AG04449 (cell line): ENCODE results near the gene CUL1.
"Not testable (repeated sequence)": the region's sequence is repeated elsewhere in the genome, so short reads cannot be mapped to it uniquely, and the experiment has no call there.

Experiments
- CTCF ChIA-PET: fragments of 350-600 bp; formaldehyde crosslinking; extraction: SDS; loops from one replicate; lab custom pipeline; 2021; ENCODE audit warnings: antibody characterized with exemption; lab: Yijun Ruan, JAX
- POLR2A ChIA-PET: fragments of 400-600, 350-600 bp; formaldehyde crosslinking; extraction: SDS; loops from one replicate; lab custom pipeline; 2020; ENCODE audit warnings: antibody characterized with exemption, inconsistent platforms; lab: Yijun Ruan, JAX
- DNase-seq: peaks from one replicate; pipeline ENCODE4 v3.0.0-alpha.2; 2010; ENCODE audit warnings: low read depth, low spot score
- H3K4me3 ChIP-seq: 2 replicates; pipeline ENCODE4 v1.5.1; 2011; ENCODE audit warnings: low read depth, mild to moderate bottlenecking, control low read depth, low read length
- TF ChIP-seq, protein P1 (sequence below): IDR thresholded peaks from one replicate; pipeline ENCODE4 v1.5.1; 2011; ENCODE audit warnings: mild to moderate bottlenecking, moderate library complexity, low read length, control low read depth, inconsistent platforms; ENCODE audit not compliant: insufficient read depth; ENCODE audit errors: missing control alignments

Gene CUL1

DNA sequence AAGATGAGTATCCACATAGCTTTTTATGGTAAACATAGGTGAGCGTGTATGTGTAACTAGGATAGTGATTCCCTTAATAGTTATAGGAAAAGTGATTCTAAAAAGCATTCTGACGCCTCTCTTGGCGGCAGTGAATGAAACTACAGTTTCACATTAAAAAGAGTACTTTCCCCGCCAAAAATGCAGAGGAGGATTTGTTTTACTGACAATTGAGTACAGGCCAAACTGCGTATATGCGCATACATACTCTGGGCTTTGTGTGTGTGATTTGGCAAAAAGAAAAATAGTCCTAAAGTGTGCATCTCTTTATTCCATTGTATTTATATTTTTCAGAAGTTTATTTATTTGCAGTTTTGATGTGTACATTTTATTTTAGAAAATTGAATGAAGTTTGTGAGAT, 10.3 kb downstream of the CUL1 start:
- CTCF ChIA-PET = interaction anchor here (1.0 kb wide), 1 partner anchor 135 kb away, joined by 4 read pairs; no protein-coding TSS in a partner anchor
- POLR2A ChIA-PET = no interaction called here
- no peak for DNase-seq

GRCh38 chr7:148710426-148710825, 11.7 kb downstream of the CUL1 start:
- POLR2A ChIA-PET = interaction anchor here (0.9 kb wide), 1 partner anchor 12 kb away, joined by 3 read pairs; the partner anchor contains the start of gene CUL1
- CTCF ChIA-PET = interaction anchor here (1.0 kb wide), 1 partner anchor 13 kb away, joined by 3 read pairs; no protein-coding TSS in a partner anchor
- not testable (repeated sequence) for H3K4me3 ChIP-seq, DNase-seq

More for the DNA sequence above, 10.3 kb downstream of the CUL1 start:
- TF ChIP-seq, protein P1, sequence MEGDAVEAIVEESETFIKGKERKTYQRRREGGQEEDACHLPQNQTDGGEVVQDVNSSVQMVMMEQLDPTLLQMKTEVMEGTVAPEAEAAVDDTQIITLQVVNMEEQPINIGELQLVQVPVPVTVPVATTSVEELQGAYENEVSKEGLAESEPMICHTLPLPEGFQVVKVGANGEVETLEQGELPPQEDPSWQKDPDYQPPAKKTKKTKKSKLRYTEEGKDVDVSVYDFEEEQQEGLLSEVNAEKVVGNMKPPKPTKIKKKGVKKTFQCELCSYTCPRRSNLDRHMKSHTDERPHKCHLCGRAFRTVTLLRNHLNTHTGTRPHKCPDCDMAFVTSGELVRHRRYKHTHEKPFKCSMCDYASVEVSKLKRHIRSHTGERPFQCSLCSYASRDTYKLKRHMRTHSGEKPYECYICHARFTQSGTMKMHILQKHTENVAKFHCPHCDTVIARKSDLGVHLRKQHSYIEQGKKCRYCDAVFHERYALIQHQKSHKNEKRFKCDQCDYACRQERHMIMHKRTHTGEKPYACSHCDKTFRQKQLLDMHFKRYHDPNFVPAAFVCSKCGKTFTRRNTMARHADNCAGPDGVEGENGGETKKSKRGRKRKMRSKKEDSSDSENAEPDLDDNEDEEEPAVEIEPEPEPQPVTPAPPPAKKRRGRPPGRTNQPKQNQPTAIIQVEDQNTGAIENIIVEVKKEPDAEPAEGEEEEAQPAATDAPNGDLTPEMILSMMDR = no peak
- H3K4me3 ChIP-seq = no peak overlapping the region

- ChIA-PET CTCF (interaction anchor here (0.8 to 1.7 kb wide), 5 partner anchors 11 to 137 kb away, joined by 3 to 4 read pairs (median 3); no protein-coding TSS in a partner anchor), POLR2A (interaction anchor here (1.6 kb wide), 1 partner anchor 13 kb away, joined by 6 read pairs; the partner anchor contains the start of gene CUL1)
- H3K4me3 ChIP-seq = no peak overlapping the region
- TF ChIP-seq, protein P1 = no peak
- no peak for DNase-seq
Observed at GRCh38 chr7:148711191-148712102, 12.7 kb downstream of the CUL1 start.

DNA sequence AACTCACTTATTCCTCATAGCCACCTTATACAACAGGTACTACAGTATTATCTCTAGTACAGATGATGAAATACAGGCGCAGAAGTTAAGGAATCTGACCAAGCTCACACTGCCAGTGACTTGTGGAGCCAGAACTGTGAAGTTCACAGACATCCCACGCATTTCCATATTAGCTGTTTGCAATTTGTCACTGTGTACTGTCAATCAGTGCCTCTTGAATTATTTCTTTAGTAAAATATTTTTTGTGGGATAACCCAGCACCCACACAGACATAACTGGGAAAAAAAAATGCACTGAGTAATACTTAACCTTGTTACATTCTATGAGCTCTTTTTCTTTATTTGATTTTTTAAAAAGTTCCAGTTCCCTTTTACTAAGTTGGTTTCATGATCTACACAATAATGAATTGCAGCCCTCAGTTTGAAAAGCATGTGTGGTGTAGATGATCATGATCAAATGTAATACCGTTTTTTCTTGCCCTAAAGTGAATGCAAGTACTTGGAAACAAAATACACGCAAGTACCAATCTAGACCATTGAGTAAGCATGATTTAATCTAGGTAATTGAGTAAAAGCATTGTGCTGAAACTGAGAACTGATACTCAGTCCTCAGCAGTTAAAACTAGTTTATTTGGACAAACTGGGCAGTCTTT, 14.1 kb downstream of the CUL1 start:
- DNase-seq = no peak
- TF ChIP-seq, protein P1 = no peak
- no peak overlapping the region for H3K4me3 ChIP-seq
- POLR2A ChIA-PET = interaction anchor here (1.6 kb wide), 1 partner anchor 14 kb away, joined by 6 read pairs; the partner anchor contains the start of gene CUL1
- CTCF ChIA-PET = interaction anchor here (0.9 to 1.3 kb wide), 4 partner anchors 9 to 353 kb away, joined by 3 read pairs; no protein-coding TSS in a partner anchor

GRCh38 chr7:148714498-148714897, 15.8 kb downstream of the CUL1 start:
- H3K4me3 ChIP-seq = no peak overlapping the region
- CTCF ChIA-PET = no interaction called here
- DNase-seq = no peak
- TF ChIP-seq, protein P1 = no peak
- POLR2A ChIA-PET = no interaction called here

- no peak overlapping the region for H3K4me3 ChIP-seq
- TF ChIP-seq, protein P1 = no peak
- no peak for DNase-seq
- POLR2A ChIA-PET = no interaction called here
- CTCF ChIA-PET = interaction anchor here (1.0 kb wide), 1 partner anchor 17 kb away, joined by 3 read pairs; no protein-coding TSS in a partner anchor
Observed at GRCh38 chr7:148715027-148715426, 16.3 kb downstream of the CUL1 start.
